Esophagus muscularis mucosa (tissue), 4 donors: Measurements from ENCODE around the gene GNL3. TPM values are rescaled to one million over a fixed set of nuclear protein-coding genes. Genes with fewer than 3 reads are reported as not detected.

ENCODE experiments used
- DNase-seq: peaks from one replicate; pipeline ENCODE4 v3.0.0-alpha.2; 2017; ENCODE audit errors: extremely low spot score
- H3K27ac ChIP-seq, 4 donors: fragments of 200-600 bp; sonication (generic); replicated peaks in 1 of 4; 1 replicate in 3 of 4; 2 replicates in 1 of 4; pipeline ENCODE4 v1.5.1; 2016 to 2019; ENCODE audit warnings: mild to moderate bottlenecking in 1 of 4
- H3K27me3 ChIP-seq, 4 donors: fragments of 200-600 bp; sonication (generic); one replicate each; pipeline versions ENCODE4 v1.5.1 to v1.6.0; 2016 to 2019
- H3K36me3 ChIP-seq, 4 donors: fragments of 200-600 bp; sonication (generic); one replicate each; pipeline ENCODE4 v1.5.1; 2016 to 2019
- H3K4me1 ChIP-seq, 4 donors: fragments of 200-600 bp; sonication (generic); one replicate each; pipeline ENCODE4 v1.5.1; 2016 to 2019
- H3K4me3 ChIP-seq, 4 donors: fragments of 200-600 bp; sonication (generic); 1 replicate in 2 of 4; 2 replicates in 2 of 4; pipeline ENCODE4 v1.5.1; 2016 to 2019; ENCODE audit warnings: mild to moderate bottlenecking in 4 of 4, moderate library complexity in 1 of 4
- H3K9me3 ChIP-seq, 4 donors: fragments of 200-600 bp; sonication (generic); 1 replicate in 3 of 4; 2 replicates in 1 of 4; pipeline ENCODE4 v1.5.1; 2016 to 2019
- CTCF ChIP-seq, 3 experiments: fragments of 200-600 bp in 2 of 3; fragments of 450-650 bp in 1 of 3; sonication (generic) in 2 of 3; IDR thresholded peaks; one replicate each; pipeline ENCODE4 v1.5.1; 2017 to 2019; ENCODE audit warnings: antibody characterized with exemption in 3 of 3, mild to moderate bottlenecking in 2 of 3, moderate library complexity in 1 of 3
- EP300 ChIP-seq: sonication (generic); formaldehyde crosslinking; IDR thresholded peaks from one replicate; pipeline ENCODE4 v1.6.1; 2017; ENCODE audit warnings: antibody characterized with exemption
- POLR2A ChIP-seq: fragments of 450-650 bp; IDR thresholded peaks from one replicate; pipeline ENCODE4 v1.6.1; 2017; ENCODE audit warnings: antibody characterized with exemption, moderate library complexity, mild to moderate bottlenecking, low read depth
- POLR2AphosphoS5 ChIP-seq, 2 donors: sonication (generic); formaldehyde crosslinking; IDR thresholded peaks; one replicate each; pipeline ENCODE4 v1.6.1; 2017; ENCODE audit warnings: antibody characterized with exemption in 2 of 2
- WGBS: methylation state at CpG from one replicate; pipeline ENCODE4 v1.1.5; 2018; 5-methylcytosine and 5-hydroxymethylcytosine counted together
- intact Hi-C: fragments of 100-400 bp; cut with DNase I; formaldehyde crosslinking; loops from one replicate; pipeline ENCODE4 v1.15.1; 2023
- total RNA-seq, 4 donors: library from RNA; depleted of rRNA; stranded (reverse); fragments of >200 nt; gene quantifications; one replicate each; pipeline versions ENCODE4 v1.1.0 to v1.2.1, GENCODE V29; 2016

Gene GNL3
- total RNA-seq, 4 donors from 2014 or later, result 28.4 to 71.1 (median 29.3) TPM

DNA sequence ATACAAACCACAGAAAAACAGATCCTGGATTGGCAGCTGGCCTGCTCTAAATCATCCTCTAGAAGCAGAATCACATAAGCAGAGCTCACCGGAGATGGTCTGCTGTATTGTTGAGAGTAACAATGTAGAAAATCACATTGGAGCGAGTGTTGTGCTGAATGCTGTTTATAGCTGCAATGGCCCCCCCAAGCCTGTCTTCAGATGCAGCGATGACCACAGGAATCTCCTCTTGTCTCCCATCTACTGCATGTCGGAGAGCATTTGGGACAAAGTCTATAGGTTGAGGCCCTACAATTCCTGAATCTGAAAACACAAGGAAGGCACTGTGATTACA lies 11.8 kb downstream of the GNL3 start:
- TF ChIP-seq EP300 (no peak), CTCF (IDR thresholded peaks at IDR 0.05) (no peak), POLR2AphosphoS5 (IDR thresholded peaks at IDR 0.05) (no peak), POLR2A (no peak)
- no peak overlapping the region for H3K4me3 ChIP-seq
- no peak for DNase-seq
- H3K4me1 ChIP-seq, result peaks cover 0 to 8% (median 7%) of the 10 kb centered on the region in 4 donors
- no peak overlapping the region for H3K27ac ChIP-seq
- H3K27me3 ChIP-seq, result no peaks in the 10 kb centered on the region
- intact Hi-C loops, result no loop called here
- peaks cover 51 to 76% (median 66%) of the 10 kb centered on the region in 4 donors for H3K36me3 ChIP-seq
- no peaks in the 10 kb centered on the region for H3K9me3 ChIP-seq
- WGBS, result 91% methylated on average over 4 of the region's 4 CpGs

DNA sequence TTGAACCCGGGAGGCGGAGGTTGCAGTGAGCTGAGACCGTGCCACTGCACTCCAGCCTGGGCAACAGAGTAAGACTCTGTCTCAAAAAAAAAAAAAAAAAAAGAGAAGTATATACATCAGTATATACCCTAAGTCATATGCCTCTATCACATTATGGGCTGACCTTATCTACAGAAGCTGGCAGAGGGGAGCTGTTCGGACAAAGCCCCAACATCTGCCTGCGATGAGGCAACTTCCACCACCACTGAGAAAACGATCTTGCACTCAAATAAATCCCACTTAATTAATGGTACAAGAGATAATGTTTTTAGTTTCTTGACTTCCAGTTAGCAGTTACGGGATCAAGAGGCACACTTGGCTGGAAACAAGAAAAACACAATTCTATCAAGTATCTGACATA lies 17.5 kb downstream of the GNL3 start:
- H3K36me3 ChIP-seq, result peaks cover 0 to 29% (median 17%) of the 10 kb centered on the region in 4 donors
- TF ChIP-seq EP300 (no peak), CTCF (IDR thresholded peaks at IDR 0.05) (no peak), POLR2AphosphoS5 (IDR thresholded peaks at IDR 0.05) (no peak), POLR2A (no peak)
- peak overlapping the region; percentile 89 to 94 (median 94) for H3K27ac ChIP-seq
- DNase-seq, result no peak
- no peak overlapping the region for H3K4me3 ChIP-seq
- H3K27me3 ChIP-seq, result no peaks in the 10 kb centered on the region
- peaks cover 29 to 53% (median 50%) of the 10 kb centered on the region in 4 donors for H3K4me1 ChIP-seq
- WGBS, result 92% methylated on average over 7 of the region's 7 CpGs
- peaks cover 0 to 3% (median 0%) of the 10 kb centered on the region in 4 donors for H3K9me3 ChIP-seq
- intact Hi-C loops, result no loop called here

- peaks cover 8 to 27% (median 18%) of the 10 kb centered on the region in 4 donors for H3K36me3 ChIP-seq
- DNase-seq, result no peak
- H3K27me3 ChIP-seq, result no peaks in the 10 kb centered on the region
- intact Hi-C loops, result no loop called here
- peaks cover 29 to 53% (median 50%) of the 10 kb centered on the region in 4 donors for H3K4me1 ChIP-seq
- H3K9me3 ChIP-seq, result peaks cover 0 to 3% (median 0%) of the 10 kb centered on the region in 4 donors
- 5% methylated on average over 11 of the region's 22 CpGs for WGBS
- TF ChIP-seq POLR2A (no peak), EP300 (no peak), CTCF (IDR thresholded peaks at IDR 0.05) (no peak), POLR2AphosphoS5 (IDR thresholded peaks at IDR 0.05) (no peak)
- H3K27ac ChIP-seq, result peak overlapping the region; percentile 89 to 94 (median 94)
- H3K4me3 ChIP-seq, result peak overlapping the region; percentile 69 to 98 (median 92)
These were observed 19.0 kb downstream of the GNL3 start for GRCh38 chr3:52704611-52705437.

- no CpG with 5 or more reads among the region's 25 CpGs for WGBS
- Histone ChIP-seq H3K36me3 (peaks cover 8 to 29% (median 16%) of the 10 kb centered on the region in 4 donors), H3K27me3 (no peaks in the 10 kb centered on the region), H3K4me3 (peak overlapping the region; percentile 69 to 98 (median 92)), H3K9me3 (peaks cover 0 to 3% (median 0%) of the 10 kb centered on the region in 4 donors), H3K27ac (peak overlapping the region; percentile 89 to 94 (median 94)), H3K4me1 (peaks cover 29 to 53% (median 50%) of the 10 kb centered on the region in 4 donors)
- no peak for TF ChIP-seq POLR2AphosphoS5 (IDR thresholded peaks at IDR 0.05)
- TF ChIP-seq POLR2A, result peak; percentile 37
- intact Hi-C loops, result no loop called here
- DNase-seq, result no peak
These were observed 19.5 kb downstream of the GNL3 start for GRCh38 chr3:52705438-52705687.

GRCh38 chr3:52705688-52706686 lies 20.2 kb downstream of the GNL3 start, which contains the start of the genes GLT8D1 and SPCS1:
Gene GLT8D1 (minus strand): TSS chr3:52705791. CDS start chr3:52700460, 5,331 bp downstream.
Gene SPCS1 (plus strand): TSS chr3:52706106. CDS start chr3:52706247, 141 bp downstream.
- H3K36me3 ChIP-seq, result peaks cover 8 to 32% (median 16%) of the 10 kb centered on the region in 4 donors
- TF ChIP-seq POLR2AphosphoS5 (IDR thresholded peaks at IDR 0.05) (peak; percentile 72 to 91), POLR2A (peak; percentile 61), EP300 (no peak), CTCF (IDR thresholded peaks at IDR 0.05) (peak in 1 of 3 experiments; percentile 6)
- intact Hi-C loops, result no loop called here
- peaks cover 29 to 53% (median 50%) of the 10 kb centered on the region in 4 donors for H3K4me1 ChIP-seq
- peak; percentile 93 for DNase-seq
- WGBS, result 0% methylated on average over 16 of the region's 94 CpGs
- no peaks in the 10 kb centered on the region for H3K27me3 ChIP-seq
- H3K4me3 ChIP-seq, result peak within 1 kb of the TSS; percentile 69 to 98 (median 92)
- peak within 1 kb of the TSS; percentile 89 to 94 (median 94) for H3K27ac ChIP-seq
- H3K9me3 ChIP-seq, result peaks cover 0 to 3% (median 0%) of the 10 kb centered on the region in 4 donors
